ENCODE data around the gene SSR2. TPM values are rescaled to one million over a fixed set of nuclear protein-coding genes. Genes with fewer than 3 reads are reported as not detected.
A peak's percentile ranks its signal among the peaks of the same experiment; 100 is the strongest.

Gene SSR2
- total RNA-seq, 1 donor from 2014 or later: 255 TPM

- Mint-ChIP-seq H3K9me3 (no peaks in the 10 kb centered on the region), H3K4me3 (no peak overlapping the region), H3K4me1 (peaks cover 60% of the 10 kb centered on the region), H3K27ac (ENCODE audit: unreplicated experiment) (peak overlapping the region; percentile 75), H3K36me3 (ENCODE audit: low read depth) (peaks cover 13% of the 10 kb centered on the region), H3K27me3 (ENCODE audit: low read depth) (no peaks in the 10 kb centered on the region)
- TF ChIP-seq, protein P1, sequence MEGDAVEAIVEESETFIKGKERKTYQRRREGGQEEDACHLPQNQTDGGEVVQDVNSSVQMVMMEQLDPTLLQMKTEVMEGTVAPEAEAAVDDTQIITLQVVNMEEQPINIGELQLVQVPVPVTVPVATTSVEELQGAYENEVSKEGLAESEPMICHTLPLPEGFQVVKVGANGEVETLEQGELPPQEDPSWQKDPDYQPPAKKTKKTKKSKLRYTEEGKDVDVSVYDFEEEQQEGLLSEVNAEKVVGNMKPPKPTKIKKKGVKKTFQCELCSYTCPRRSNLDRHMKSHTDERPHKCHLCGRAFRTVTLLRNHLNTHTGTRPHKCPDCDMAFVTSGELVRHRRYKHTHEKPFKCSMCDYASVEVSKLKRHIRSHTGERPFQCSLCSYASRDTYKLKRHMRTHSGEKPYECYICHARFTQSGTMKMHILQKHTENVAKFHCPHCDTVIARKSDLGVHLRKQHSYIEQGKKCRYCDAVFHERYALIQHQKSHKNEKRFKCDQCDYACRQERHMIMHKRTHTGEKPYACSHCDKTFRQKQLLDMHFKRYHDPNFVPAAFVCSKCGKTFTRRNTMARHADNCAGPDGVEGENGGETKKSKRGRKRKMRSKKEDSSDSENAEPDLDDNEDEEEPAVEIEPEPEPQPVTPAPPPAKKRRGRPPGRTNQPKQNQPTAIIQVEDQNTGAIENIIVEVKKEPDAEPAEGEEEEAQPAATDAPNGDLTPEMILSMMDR (conservative IDR thresholded peaks at IDR 0.05): no peak
- DNase-seq (ENCODE audit: low read depth, low spot score): no peak
These were observed 52.1 kb downstream of the SSR2 start for GRCh38 chr1:155968670-155969069.

GRCh38 chr1:155968051-155968400, 52.7 kb downstream of the SSR2 start:
- Mint-ChIP-seq H3K4me1 (peaks cover 56% of the 10 kb centered on the region), H3K27me3 (ENCODE audit: low read depth) (no peaks in the 10 kb centered on the region), H3K9me3 (no peaks in the 10 kb centered on the region), H3K36me3 (ENCODE audit: low read depth) (peaks cover 10% of the 10 kb centered on the region), H3K27ac (ENCODE audit: unreplicated experiment) (peak overlapping the region; percentile 93), H3K4me3 (peak overlapping the region; percentile 29)
- no peak for DNase-seq (ENCODE audit: low read depth, low spot score)
- TF ChIP-seq, protein P1 (conservative IDR thresholded peaks at IDR 0.05): no peak

DNA sequence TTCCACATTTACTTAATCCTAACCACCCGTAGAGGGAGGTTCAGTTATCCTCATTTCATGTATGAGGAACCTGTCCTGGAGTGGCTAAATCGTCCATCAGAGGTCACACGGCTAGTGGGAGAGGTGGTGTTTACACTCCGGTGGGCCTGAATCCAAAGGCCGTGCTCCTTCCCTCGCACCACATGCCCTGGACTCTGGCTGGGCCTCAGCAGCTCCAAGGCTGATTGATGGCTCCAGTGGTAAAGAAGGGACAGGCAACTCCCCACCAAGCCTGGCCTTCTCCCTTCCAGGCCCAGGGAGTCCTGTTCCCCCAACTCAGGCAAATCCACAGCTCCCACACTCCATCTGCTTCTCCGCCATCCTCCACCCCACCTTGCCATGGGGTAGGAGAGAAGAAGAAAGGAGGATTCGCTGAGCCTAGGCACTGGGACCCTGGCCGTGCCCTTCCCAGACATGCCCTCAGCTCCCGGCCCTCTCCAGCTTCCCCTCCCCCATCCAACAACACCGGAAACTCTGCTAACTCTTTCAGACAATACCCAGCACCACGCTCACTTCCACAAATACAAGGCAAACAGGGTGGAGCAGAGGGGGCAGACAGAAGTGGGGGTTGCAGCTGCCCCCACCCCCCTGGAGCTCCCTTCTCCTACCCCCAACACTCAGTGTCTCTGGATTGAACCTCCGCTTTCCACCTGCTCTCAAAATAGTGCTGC, 53.3 kb downstream of the SSR2 start:
- TF ChIP-seq, protein P1 (conservative IDR thresholded peaks at IDR 0.05): no peak
- H3K27ac Mint-ChIP-seq (ENCODE audit: unreplicated experiment): peak overlapping the region; percentile 93
- no peaks in the 10 kb centered on the region for H3K27me3 Mint-ChIP-seq (ENCODE audit: low read depth)
- no peaks in the 10 kb centered on the region for H3K9me3 Mint-ChIP-seq
- peaks cover 51% of the 10 kb centered on the region for H3K4me1 Mint-ChIP-seq
- DNase-seq (ENCODE audit: low read depth, low spot score): no peak
- H3K4me3 Mint-ChIP-seq: peak overlapping the region; percentile 29
- H3K36me3 Mint-ChIP-seq (ENCODE audit: low read depth): peaks cover 10% of the 10 kb centered on the region

DNA sequence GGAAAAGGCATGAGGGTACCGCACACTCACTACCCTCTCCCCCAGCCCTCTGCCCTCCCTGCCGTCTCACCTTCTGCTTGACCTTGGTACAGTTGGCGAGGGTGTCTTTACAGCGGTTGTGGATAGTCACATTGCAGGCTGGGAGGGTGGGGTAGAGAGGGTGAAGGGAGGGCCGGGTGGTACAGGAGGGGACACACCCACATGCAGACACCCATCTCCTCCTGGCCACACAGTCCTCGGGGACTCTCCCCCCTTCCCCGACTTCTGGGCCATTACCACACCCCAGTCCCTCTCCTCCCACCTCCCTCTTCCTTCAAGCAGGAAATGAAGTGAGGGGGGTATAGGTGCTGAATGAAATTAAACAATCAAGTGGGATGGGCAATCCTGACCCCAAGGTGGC, 54.0 kb downstream of the SSR2 start:
- H3K4me1 Mint-ChIP-seq: peaks cover 44% of the 10 kb centered on the region

GRCh38 chr1:155966135-155966534, 54.6 kb downstream of the SSR2 start:
- no peak overlapping the region for H3K4me3 Mint-ChIP-seq
- H3K9me3 Mint-ChIP-seq: no peaks in the 10 kb centered on the region
- H3K27me3 Mint-ChIP-seq (ENCODE audit: low read depth): no peaks in the 10 kb centered on the region
- TF ChIP-seq, protein P1 (conservative IDR thresholded peaks at IDR 0.05): no peak
- peaks cover 10% of the 10 kb centered on the region for H3K36me3 Mint-ChIP-seq (ENCODE audit: low read depth)
- H3K27ac Mint-ChIP-seq (ENCODE audit: unreplicated experiment): no peak overlapping the region
- DNase-seq (ENCODE audit: low read depth, low spot score): no peak
- peaks cover 43% of the 10 kb centered on the region for H3K4me1 Mint-ChIP-seq

More for the DNA sequence above, 54.0 kb downstream of the SSR2 start:
- TF ChIP-seq, protein P1 (conservative IDR thresholded peaks at IDR 0.05): no peak
- Mint-ChIP-seq H3K4me3 (no peak overlapping the region), H3K36me3 (ENCODE audit: low read depth) (peaks cover 10% of the 10 kb centered on the region), H3K9me3 (no peaks in the 10 kb centered on the region), H3K27me3 (ENCODE audit: low read depth) (no peaks in the 10 kb centered on the region), H3K27ac (ENCODE audit: unreplicated experiment) (no peak overlapping the region)
- DNase-seq (ENCODE audit: low read depth, low spot score): no peak

Data from neural crest cell (in vitro differentiated cells).